Inflammatory macrophage treated with lipopolysaccharide for 1 hour (primary cell): Measurements from ENCODE around the gene PRAMEF17.
"Not testable (repeated sequence)": the region's sequence is repeated elsewhere in the genome, so short reads cannot be mapped to it uniquely, and the experiment has no call there.

ENCODE experiments used
- DNase-seq, 2 donors: peaks; one replicate each; pipeline ENCODE4 v3.0.0-alpha.2; 2020 to 2022

PRAMEF17 gene

GRCh38 chr1:13389332-13389731 lies at the start of gene PRAMEF17:
PRAMEF17 (plus strand) TSS chr1:13389632; CDS start chr1:13389658, 26 bp downstream.
- not testable (repeated sequence) for DNase-seq

- not testable (repeated sequence) for DNase-seq
Measured at GRCh38 chr1:13342496-13342895, 46.9 kb upstream of the PRAMEF17 start.

GRCh38 chr1:13347034-13347433 lies 42.4 kb upstream of the PRAMEF17 start, which contains the start of gene PRAMEF14:
PRAMEF14 (minus strand) TSS chr1:13347134; CDS start chr1:13345314, 1,820 bp downstream.
- DNase-seq = not testable (repeated sequence)

GRCh38 chr1:13353476-13353875 lies 36.0 kb upstream of the PRAMEF17 start:
- not testable (repeated sequence) for DNase-seq

GRCh38 chr1:13354475-13354874 lies 35.0 kb upstream of the PRAMEF17 start:
- DNase-seq = not testable (repeated sequence)

GRCh38 chr1:13356774-13357173 lies 32.7 kb upstream of the PRAMEF17 start:
- DNase-seq = peak; percentile 29 to 74

- DNase-seq = not testable (repeated sequence)
Measured at GRCh38 chr1:13362364-13362763, 27.1 kb upstream of the PRAMEF17 start.

- not testable (repeated sequence) for DNase-seq
Measured at GRCh38 chr1:13364928-13365327, 24.5 kb upstream of the PRAMEF17 start.

GRCh38 chr1:13366536-13366935 lies 22.9 kb upstream of the PRAMEF17 start:
- not testable (repeated sequence) for DNase-seq

GRCh38 chr1:13368544-13368943 lies 20.9 kb upstream of the PRAMEF17 start:
- DNase-seq = peak; percentile 1 to 59

- not testable (repeated sequence) for DNase-seq
Measured at GRCh38 chr1:13378983-13379382, 10.4 kb upstream of the PRAMEF17 start.

- not testable (repeated sequence) for DNase-seq
Measured at GRCh38 chr1:13380380-13380779, 9.1 kb upstream of the PRAMEF17 start.

- not testable (repeated sequence) for DNase-seq
Measured at GRCh38 chr1:13393004-13393403, 3.6 kb downstream of the PRAMEF17 start.

- not testable (repeated sequence) for DNase-seq
Measured at GRCh38 chr1:13394761-13395160, 5.3 kb downstream of the PRAMEF17 start.

GRCh38 chr1:13395311-13395710 lies 5.9 kb downstream of the PRAMEF17 start:
- DNase-seq = not testable (repeated sequence)

GRCh38 chr1:13407811-13408210 lies 18.4 kb downstream of the PRAMEF17 start:
- DNase-seq = no peak

GRCh38 chr1:13410150-13410549 lies 20.7 kb downstream of the PRAMEF17 start, which contains the start of gene PRAMEF20:
PRAMEF20 (plus strand) TSS chr1:13410450; CDS start chr1:13416355, 5,905 bp downstream.
- not testable (repeated sequence) for DNase-seq

- DNase-seq = no peak
Measured at GRCh38 chr1:13430495-13430894, 41.1 kb downstream of the PRAMEF17 start.

GRCh38 chr1:13432251-13432650 lies 42.8 kb downstream of the PRAMEF17 start:
- DNase-seq = no peak

- DNase-seq = not testable (repeated sequence)
Measured at GRCh38 chr1:13433694-13434358, 44.4 kb downstream of the PRAMEF17 start.

- DNase-seq = no peak
Measured at GRCh38 chr1:13435458-13435857, 46.0 kb downstream of the PRAMEF17 start.

- not testable (repeated sequence) for DNase-seq
Measured at GRCh38 chr1:13439104-13439783, 49.8 kb downstream of the PRAMEF17 start.
